ENCODE results near the gene DTX1. TPM values are rescaled to one million over a fixed set of nuclear protein-coding genes. Genes with fewer than 3 reads are reported as not detected.

Gene DTX1
- total and polyA plus RNA-seq, 2 donors (not counting 3 experiments of a cell fraction or from before 2014, with no cell fraction given), result 0.06 to 0.22 TPM

DNA sequence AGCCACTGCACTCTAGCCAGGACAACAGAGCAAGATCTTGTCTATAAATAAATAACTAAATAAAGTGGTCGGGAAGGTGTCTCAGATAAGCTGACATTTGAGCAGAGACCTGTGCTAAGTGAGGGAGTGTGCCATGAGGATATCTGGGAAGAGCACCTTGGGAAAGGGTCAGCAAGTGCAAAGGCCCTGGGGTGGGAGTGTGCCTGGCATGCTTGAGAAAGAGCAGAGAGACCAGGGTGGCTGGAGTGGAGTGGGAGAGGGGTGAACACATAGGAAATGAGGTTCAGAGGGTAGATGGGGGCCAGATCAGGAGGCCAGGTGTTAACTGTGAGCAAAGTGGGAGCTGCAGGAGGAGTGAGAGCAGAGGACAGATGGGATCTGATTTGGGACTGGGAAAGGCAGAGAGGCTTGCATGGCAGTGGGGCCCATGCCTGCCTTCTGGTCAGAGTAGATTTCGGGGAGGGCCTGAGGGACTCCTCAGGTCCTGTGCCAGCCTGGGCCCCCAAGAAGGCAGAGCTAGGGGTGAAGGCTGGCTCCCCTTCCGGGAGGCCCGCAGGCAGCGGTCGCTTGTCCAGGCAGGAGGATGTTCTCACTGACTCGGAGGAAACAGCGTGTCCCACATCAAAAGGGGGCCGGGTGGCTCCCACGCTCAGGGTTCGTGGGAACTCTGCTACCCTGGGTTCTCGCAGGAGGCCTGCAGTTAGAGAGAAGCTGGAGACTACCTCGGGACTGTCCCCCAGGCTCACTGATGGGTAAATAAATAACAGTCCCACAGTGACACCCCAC, 32.6 kb downstream of the DTX1 start:
- ChIA-PET CTCF (interaction anchor here (1.5 kb wide), 2 partner anchors 25 to 96 kb away, joined by 4 to 6 read pairs; no protein-coding TSS in a partner anchor), POLR2A (no interaction called here)
- Histone ChIP-seq H3K9ac (replicated peaks; ENCODE audit: extremely low read depth, insufficient read depth, low read length) (no peak overlapping the region), H2AFZ (ENCODE audit: low read depth, low read length) (no peak overlapping the region), H3K27ac (ENCODE audit: insufficient read depth, low read depth, low read length) (no peak overlapping the region), H3K27me3 (ENCODE audit: control insufficient read depth in 2 of 2, insufficient read depth in 2 of 2, low read length in 2 of 2) (peaks cover 7 to 8% of the 10 kb centered on the region in 2 experiments), H3K9me3 (replicated peaks; ENCODE audit: control insufficient read depth, insufficient read depth, low read length) (no peaks in the 10 kb centered on the region), H3K4me1 (ENCODE audit: control insufficient read depth, extremely low read depth, insufficient read depth, low read length) (no peaks in the 10 kb centered on the region), H4K20me1 (replicated peaks; ENCODE audit: control insufficient read depth, extremely low read depth, insufficient read depth, low read length) (no peaks in the 10 kb centered on the region), H3K9me1 (replicated peaks; ENCODE audit: control insufficient read depth, extremely low read depth, insufficient read depth, low read length) (no peaks in the 10 kb centered on the region), H3K36me3 (ENCODE audit: control insufficient read depth in 2 of 2, extremely low read depth in 1 of 2, insufficient read depth in 2 of 2, low read length in 2 of 2) (no peaks in the 10 kb centered on the region), H3K4me3 (replicated peaks in 1 of 3; ENCODE audit: insufficient read depth in 1 of 3, low read depth in 1 of 3, low read length in 3 of 3) (no peak overlapping the region), H3K79me2 (ENCODE audit: control insufficient read depth, insufficient read depth, low read length) (no peaks in the 10 kb centered on the region), H3K4me2 (ENCODE audit: insufficient read depth, low read length) (no peak overlapping the region)
- no peak for FAIRE-seq
- no TSS peak for BruUV-seq (replicated peaks)
- no peak for DNase-seq (ENCODE audit: low read depth, low spot score)
- TF ChIP-seq, protein P1, sequence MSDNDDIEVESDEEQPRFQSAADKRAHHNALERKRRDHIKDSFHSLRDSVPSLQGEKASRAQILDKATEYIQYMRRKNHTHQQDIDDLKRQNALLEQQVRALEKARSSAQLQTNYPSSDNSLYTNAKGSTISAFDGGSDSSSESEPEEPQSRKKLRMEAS (IDR thresholded peaks at IDR 0.05; ENCODE audit: insufficient read depth, insufficient read length), result no peak
- TF ChIP-seq, protein P2, sequence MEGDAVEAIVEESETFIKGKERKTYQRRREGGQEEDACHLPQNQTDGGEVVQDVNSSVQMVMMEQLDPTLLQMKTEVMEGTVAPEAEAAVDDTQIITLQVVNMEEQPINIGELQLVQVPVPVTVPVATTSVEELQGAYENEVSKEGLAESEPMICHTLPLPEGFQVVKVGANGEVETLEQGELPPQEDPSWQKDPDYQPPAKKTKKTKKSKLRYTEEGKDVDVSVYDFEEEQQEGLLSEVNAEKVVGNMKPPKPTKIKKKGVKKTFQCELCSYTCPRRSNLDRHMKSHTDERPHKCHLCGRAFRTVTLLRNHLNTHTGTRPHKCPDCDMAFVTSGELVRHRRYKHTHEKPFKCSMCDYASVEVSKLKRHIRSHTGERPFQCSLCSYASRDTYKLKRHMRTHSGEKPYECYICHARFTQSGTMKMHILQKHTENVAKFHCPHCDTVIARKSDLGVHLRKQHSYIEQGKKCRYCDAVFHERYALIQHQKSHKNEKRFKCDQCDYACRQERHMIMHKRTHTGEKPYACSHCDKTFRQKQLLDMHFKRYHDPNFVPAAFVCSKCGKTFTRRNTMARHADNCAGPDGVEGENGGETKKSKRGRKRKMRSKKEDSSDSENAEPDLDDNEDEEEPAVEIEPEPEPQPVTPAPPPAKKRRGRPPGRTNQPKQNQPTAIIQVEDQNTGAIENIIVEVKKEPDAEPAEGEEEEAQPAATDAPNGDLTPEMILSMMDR (IDR thresholded peaks at IDR 0.05; ENCODE audit: extremely low read depth in 1 of 2, insufficient read depth in 1 of 2, low read depth in 1 of 2, low read length in 2 of 2), result no peak
- TF ChIP-seq GATA2 (IDR thresholded peaks at IDR 0.05; ENCODE audit: insufficient read depth, insufficient read length, low read depth, low read length), result no peak
- TF ChIP-seq EZH2 (IDR thresholded peaks at IDR 0.05; ENCODE audit: borderline replicate concordance, low read depth, low read length, severe bottlenecking), result no peak
- no peak for TF ChIP-seq POLR2A (IDR thresholded peaks at IDR 0.05; ENCODE audit: low read depth, low read length)
- TF ChIP-seq POLR2AphosphoS5 (IDR thresholded peaks at IDR 0.05; ENCODE audit: insufficient read depth, low read depth, low read length), result no peak
- TF ChIP-seq FOS (IDR thresholded peaks at IDR 0.05; ENCODE audit: borderline replicate concordance, insufficient read depth, low read length), result no peak
- TF ChIP-seq JUN (IDR thresholded peaks at IDR 0.05; ENCODE audit: borderline replicate concordance, insufficient read depth, insufficient read length, low read depth), result no peak
- no peak for TF ChIP-seq MYC (IDR thresholded peaks at IDR 0.05; ENCODE audit: low read depth, low read length)
- dilution Hi-C loops (cut with MboI; ENCODE audit: extremely low pct_ligation_motif_present, low sequenced_read_pairs), result no loop called here
- intact Hi-C loops (cut with micrococcal nuclease), result no loop called here
